ENCODE results near the gene KHDRBS2. TPM values are rescaled to one million over a fixed set of nuclear protein-coding genes. Genes with fewer than 3 reads are reported as not detected.

Gene KHDRBS2
- total RNA-seq, 1 experiment from 2014 or later = 2.7 TPM

- no peak overlapping the region for H3K4me2 ChIP-seq (ENCODE audit: insufficient read depth, insufficient read length, low read length)
- H3K4me3 Mint-ChIP-seq = no peak overlapping the region
- H3T11ph ChIP-seq (ENCODE audit: low read length) = no peak overlapping the region
- H3K4me1 Mint-ChIP-seq = peaks cover 6% of the 10 kb centered on the region in 2 experiments
- no peak overlapping the region for H3K56ac ChIP-seq (ENCODE audit: insufficient read length, low read depth, low read length)
- H2AK5ac ChIP-seq (ENCODE audit: insufficient read length, low read length) = no peak overlapping the region
- H4K91ac ChIP-seq (ENCODE audit: insufficient read length, low read depth, low read length) = no peak overlapping the region
- H3K36me3 Mint-ChIP-seq (ENCODE audit: insufficient read depth in 1 of 3, low read depth in 3 of 3) = peaks cover 0 to 2% (median 0%) of the 10 kb centered on the region in 3 experiments; a peak in 1 of 7 replicates
- H3K9me3 ChIP-seq (ENCODE audit: control insufficient read depth, low read depth, low read length) = no peaks in the 10 kb centered on the region
- no peak overlapping the region for H2BK15ac ChIP-seq (ENCODE audit: low read depth, low read length)
- no peak overlapping the region for H2BK20ac ChIP-seq (ENCODE audit: low read depth, low read length, poor library complexity, severe bottlenecking)
- no peak overlapping the region for H2BK12ac ChIP-seq (ENCODE audit: insufficient read length, low read depth, low read length)
- no peaks in the 10 kb centered on the region for H3K23me2 ChIP-seq (ENCODE audit: insufficient read length, low read depth, low read length, poor library complexity, severe bottlenecking)
- no peak for TF ChIP-seq CTCF (conservative IDR thresholded peaks at IDR 0.05)
- H4K20me1 ChIP-seq (ENCODE audit: control insufficient read depth, insufficient read depth, insufficient read length) = no peaks in the 10 kb centered on the region
- H3K23ac ChIP-seq (ENCODE audit: insufficient read length, low read depth, low read length) = no peak overlapping the region
- H3K27ac ChIP-seq (ENCODE audit: insufficient read length, low read depth, low read length) = no peak overlapping the region
- H3K27ac Mint-ChIP-seq = 0 out of 7 replicates have a peak overlapping the region, but pooled peaks of 1 of the 3 experiments have one; percentile 14
- no peaks in the 10 kb centered on the region for H3K79me1 ChIP-seq (ENCODE audit: insufficient read depth, low read depth, low read length, poor library complexity, severe bottlenecking)
- no peaks in the 10 kb centered on the region for H3K79me2 ChIP-seq (ENCODE audit: insufficient read depth, low read length)
- no peak overlapping the region for H3K4ac ChIP-seq (ENCODE audit: low read depth, low read length)
- H3K9me3 Mint-ChIP-seq = no peaks in the 10 kb centered on the region
- no peak overlapping the region for H2BK120ac ChIP-seq (ENCODE audit: low read depth, low read length, poor library complexity, severe bottlenecking)
- H2BK5ac ChIP-seq (ENCODE audit: insufficient read length, low read length) = no peak overlapping the region
- H3K4me1 ChIP-seq (ENCODE audit: insufficient read depth, low read length) = no peaks in the 10 kb centered on the region; the same call in 1 of the 2 replicates
- no peak overlapping the region for H3K9ac ChIP-seq (ENCODE audit: extremely low read depth, insufficient read length, low read length)
- no peaks in the 10 kb centered on the region for H3K27me3 Mint-ChIP-seq (ENCODE audit: low read depth)
- no peak overlapping the region for H4K8ac ChIP-seq (replicated peaks; ENCODE audit: insufficient read length, low read depth, low read length)
- DNase-seq = no peak
- no peak overlapping the region for H3K14ac ChIP-seq (ENCODE audit: insufficient read depth, low read length)
- no peaks in the 10 kb centered on the region for H3K27me3 ChIP-seq (ENCODE audit: insufficient read depth, low read length)
- H4K5ac ChIP-seq (ENCODE audit: insufficient read length, low read depth, low read length) = no peak overlapping the region
- no peak overlapping the region for H3K18ac ChIP-seq (ENCODE audit: insufficient read length, low read depth, low read length)
- H2AFZ ChIP-seq (ENCODE audit: low read length) = no peak overlapping the region
Observed at GRCh38 chr6:62043084-62043483, 242.9 kb downstream of the KHDRBS2 start.

Measured in H9 (cell line).